CD4-positive, alpha-beta T cell (primary cell): Measurements from ENCODE around the gene ATP1B1. TPM values are rescaled to one million over a fixed set of nuclear protein-coding genes. Genes with fewer than 3 reads are reported as not detected.

Experiments
- ATAC-seq: fragments of 200-7000 bp; cut with Tn5 transposase; one replicate; pipeline ENCODE4 v1.10.0; 2022; ENCODE audit warnings: mild to moderate bottlenecking; ENCODE audit not compliant: poor library complexity
- CTCF ChIA-PET: fragments of 350-600 bp; sonication (Branson Sonifier 250); formaldehyde crosslinking; loops from one replicate; lab custom pipeline; 2021; ENCODE audit warnings: antibody characterized with exemption, inconsistent platforms; lab: Charles Lee
- POLR2A ChIA-PET: fragments of 350-600 bp; sonication (Branson Sonifier 250); formaldehyde crosslinking; loops from one replicate; lab custom pipeline; 2021; ENCODE audit warnings: antibody characterized with exemption, inconsistent platforms; lab: Charles Lee
- DNase-seq, 14 experiments: peaks; one replicate each; pipeline ENCODE4 v3.0.0-alpha.2; 2013 to 2020; ENCODE audit warnings: mixed read lengths in 2 of 14
- H3K27ac ChIP-seq, 2 donors: one replicate each; pipeline versions ENCODE4 v1.5.1 to v1.7.0; 2013; ENCODE audit warnings: low read length in 2 of 2, low read depth in 1 of 2, mild to moderate bottlenecking in 1 of 2
- H3K27me3 ChIP-seq, 2 experiments: 1 replicate in 1 of 2; 2 replicates in 1 of 2; pipeline versions ENCODE4 v1.6.1 to v1.7.0; 2013; ENCODE audit warnings: low read length in 2 of 2, control low read depth in 1 of 2, mild to moderate bottlenecking in 1 of 2, moderate library complexity in 1 of 2; ENCODE audit not compliant: insufficient read depth in 2 of 2, control insufficient read depth in 1 of 2
- H3K36me3 ChIP-seq: one replicate; pipeline ENCODE4 v1.6.1; 2013; ENCODE audit warnings: low read length, control low read depth; ENCODE audit not compliant: insufficient read depth
- H3K4me1 ChIP-seq: one replicate; pipeline ENCODE4 v1.6.1; 2013; ENCODE audit warnings: low read length, control low read depth; ENCODE audit not compliant: insufficient read depth
- H3K4me3 ChIP-seq: one replicate; pipeline ENCODE4 v1.5.1; 2013; ENCODE audit warnings: mild to moderate bottlenecking, low read length, moderate library complexity
- H3K9me3 ChIP-seq, 2 experiments: 1 replicate in 1 of 2; 2 replicates in 1 of 2; pipeline versions ENCODE4 v1.6.1 to v1.7.0; 2013; ENCODE audit warnings: low read length in 2 of 2, mild to moderate bottlenecking in 2 of 2, control low read depth in 1 of 2, moderate library complexity in 1 of 2; ENCODE audit not compliant: control insufficient read depth in 1 of 2, insufficient read depth in 1 of 2
- H3K27ac Mint-ChIP-seq: one replicate; pipeline ENCODE4 v1.8.0; 2020; ENCODE audit warnings: mixed read lengths
- H3K27me3 Mint-ChIP-seq: one replicate; pipeline ENCODE4 v1.8.0; 2021; ENCODE audit warnings: mixed read lengths
- H3K36me3 Mint-ChIP-seq: one replicate; pipeline ENCODE4 v1.8.0; 2021; ENCODE audit warnings: low read depth, mixed read lengths
- H3K4me1 Mint-ChIP-seq: one replicate; pipeline ENCODE4 v1.8.0; 2021; ENCODE audit warnings: low read depth, mixed read lengths
- H3K4me3 Mint-ChIP-seq: one replicate; pipeline ENCODE4 v1.8.0; 2020; ENCODE audit warnings: mild to moderate bottlenecking, mixed read lengths
- H3K9me3 Mint-ChIP-seq: one replicate; pipeline ENCODE4 v1.8.0; 2020; ENCODE audit warnings: mixed read lengths
- intact Hi-C, 2 experiments: fragments of 100-400 bp; cut with DNase I in 1 of 2; cut with micrococcal nuclease in 1 of 2; formaldehyde crosslinking; loops; one replicate each; pipeline versions ENCODE4 v1.15.1 to v1.9.0; 2023 to 2025; cut with DNase I, micrococcal nuclease
- total RNA-seq, 174 experiments: library from RNA in 2 of 174; stranded (reverse) in 2 of 174; gene quantifications; one replicate each; pipeline ENCODE4 v1.2.3 and lab custom pipeline; 2021 to 2026
- TF ChIP-seq, protein P1 (sequence below): fragments of 200-600 bp; IDR thresholded peaks from one replicate; pipeline ENCODE4 v1.8.0; 2022; ENCODE audit warnings: antibody characterized with exemption, mild to moderate bottlenecking

The ATP1B1 gene
- total RNA-seq, 2 experiments from 2014 or later, result 3.5 to 4.5 TPM

DNA sequence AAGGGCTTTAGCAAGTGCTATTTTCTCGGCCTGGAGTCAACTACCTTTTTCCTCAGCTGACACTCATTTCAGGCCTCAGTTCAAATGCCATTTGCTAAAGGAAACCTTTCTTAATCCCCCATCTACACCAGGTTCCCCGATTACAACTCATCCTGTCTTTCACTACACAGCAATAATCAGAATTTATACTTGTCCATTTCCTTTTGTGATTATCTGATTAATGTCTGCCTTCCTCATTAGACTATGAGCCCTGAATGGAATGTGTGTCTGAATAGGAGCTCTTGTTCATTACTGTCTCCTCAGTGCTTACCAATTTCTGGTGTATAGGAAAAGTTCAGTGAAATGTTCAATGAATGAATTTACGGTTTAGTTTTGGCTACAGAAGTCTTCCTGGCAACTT is 36.9 kb downstream of the ATP1B1 start:
- ChIA-PET POLR2A (no interaction called here), CTCF (interaction anchor here (0.6 kb wide), 1 partner anchor 62 kb away, joined by 4 read pairs; no protein-coding TSS in a partner anchor)
- Histone ChIP-seq H3K36me3 (no peaks in the 10 kb centered on the region), H3K9me3 (no peaks in the 10 kb centered on the region), H3K27me3 (no peaks in the 10 kb centered on the region), H3K4me1 (no peaks in the 10 kb centered on the region), H3K4me3 (no peak overlapping the region), H3K27ac (no peak overlapping the region)
- TF ChIP-seq, protein P1, sequence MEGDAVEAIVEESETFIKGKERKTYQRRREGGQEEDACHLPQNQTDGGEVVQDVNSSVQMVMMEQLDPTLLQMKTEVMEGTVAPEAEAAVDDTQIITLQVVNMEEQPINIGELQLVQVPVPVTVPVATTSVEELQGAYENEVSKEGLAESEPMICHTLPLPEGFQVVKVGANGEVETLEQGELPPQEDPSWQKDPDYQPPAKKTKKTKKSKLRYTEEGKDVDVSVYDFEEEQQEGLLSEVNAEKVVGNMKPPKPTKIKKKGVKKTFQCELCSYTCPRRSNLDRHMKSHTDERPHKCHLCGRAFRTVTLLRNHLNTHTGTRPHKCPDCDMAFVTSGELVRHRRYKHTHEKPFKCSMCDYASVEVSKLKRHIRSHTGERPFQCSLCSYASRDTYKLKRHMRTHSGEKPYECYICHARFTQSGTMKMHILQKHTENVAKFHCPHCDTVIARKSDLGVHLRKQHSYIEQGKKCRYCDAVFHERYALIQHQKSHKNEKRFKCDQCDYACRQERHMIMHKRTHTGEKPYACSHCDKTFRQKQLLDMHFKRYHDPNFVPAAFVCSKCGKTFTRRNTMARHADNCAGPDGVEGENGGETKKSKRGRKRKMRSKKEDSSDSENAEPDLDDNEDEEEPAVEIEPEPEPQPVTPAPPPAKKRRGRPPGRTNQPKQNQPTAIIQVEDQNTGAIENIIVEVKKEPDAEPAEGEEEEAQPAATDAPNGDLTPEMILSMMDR, result no peak
- no peaks in the 10 kb centered on the region for H3K9me3 Mint-ChIP-seq
- H3K4me1 Mint-ChIP-seq, result no peaks in the 10 kb centered on the region
- intact Hi-C loops, result no loop called here
- H3K36me3 Mint-ChIP-seq, result no peaks in the 10 kb centered on the region
- H3K4me3 Mint-ChIP-seq, result no peak overlapping the region
- DNase-seq, result no peak
- no peaks in the 10 kb centered on the region for H3K27me3 Mint-ChIP-seq
- H3K27ac Mint-ChIP-seq, result no peak overlapping the region
- ATAC-seq, result no peak

DNA sequence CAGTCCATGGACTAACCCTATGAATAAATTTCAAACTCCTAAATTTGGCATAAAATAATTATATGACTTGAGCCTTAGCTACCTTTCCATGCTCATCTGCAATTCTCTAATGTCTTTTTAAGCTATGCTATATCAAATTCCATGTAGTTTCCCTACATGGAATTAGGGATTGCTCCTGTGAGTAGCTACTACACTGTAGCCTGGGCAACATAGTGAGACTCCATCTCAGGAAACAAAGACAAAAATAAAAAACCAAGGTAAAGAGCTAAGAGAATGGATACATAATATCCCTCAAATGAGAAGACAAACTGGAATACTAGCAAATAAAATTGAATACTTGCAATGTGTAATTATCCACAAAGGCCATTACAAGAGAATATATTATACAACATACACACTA is 37.5 kb downstream of the ATP1B1 start:
- Histone ChIP-seq H3K27ac (no peak overlapping the region), H3K4me3 (no peak overlapping the region), H3K9me3 (no peaks in the 10 kb centered on the region), H3K36me3 (no peaks in the 10 kb centered on the region), H3K4me1 (no peaks in the 10 kb centered on the region), H3K27me3 (no peaks in the 10 kb centered on the region)
- Mint-ChIP-seq H3K4me1 (no peaks in the 10 kb centered on the region), H3K27me3 (no peaks in the 10 kb centered on the region), H3K4me3 (no peak overlapping the region), H3K9me3 (no peaks in the 10 kb centered on the region), H3K36me3 (no peaks in the 10 kb centered on the region), H3K27ac (no peak overlapping the region)
- ChIA-PET CTCF (no interaction called here), POLR2A (no interaction called here)
- ATAC-seq (no peak), DNase-seq (no peak)
- intact Hi-C loops, result no loop called here
- TF ChIP-seq, protein P1, result no peak

DNA sequence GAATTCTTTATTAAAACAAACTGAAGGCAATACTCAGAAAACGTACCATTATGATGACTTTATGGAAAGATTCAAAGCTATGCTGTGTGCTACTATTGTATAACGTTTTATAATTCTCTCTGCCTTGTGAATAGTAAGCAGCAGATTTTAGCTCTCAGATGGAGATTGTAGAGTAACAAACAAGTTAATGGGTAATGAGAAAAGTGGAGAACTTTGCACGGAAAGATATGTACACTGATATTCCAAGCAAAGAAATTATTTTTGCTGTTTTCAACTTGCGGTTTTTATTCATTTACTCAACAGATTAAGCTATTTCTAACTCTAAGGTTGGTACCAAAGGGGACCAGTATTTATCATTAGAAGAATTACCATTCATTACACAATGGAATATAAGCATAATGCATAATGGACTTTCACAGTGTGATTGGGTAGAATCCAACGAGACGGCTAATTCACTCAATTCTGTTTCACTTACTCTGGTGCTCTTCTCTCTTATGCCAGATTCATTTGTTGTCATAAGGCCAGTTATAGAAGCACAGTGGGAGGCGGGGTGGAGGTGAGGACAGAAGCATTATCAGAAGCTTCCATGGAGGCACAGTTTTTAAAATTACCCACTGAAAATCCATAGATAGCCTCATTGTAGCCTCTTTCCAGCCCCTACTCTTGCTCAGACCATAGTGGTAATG is 38.6 kb downstream of the ATP1B1 start:
- no peaks in the 10 kb centered on the region for H3K27me3 ChIP-seq
- no peaks in the 10 kb centered on the region for H3K4me1 Mint-ChIP-seq
- intact Hi-C loops, result no loop called here
- H3K27ac ChIP-seq, result no peak overlapping the region
- no peaks in the 10 kb centered on the region for H3K36me3 Mint-ChIP-seq
- no peak for ATAC-seq
- H3K9me3 Mint-ChIP-seq, result no peaks in the 10 kb centered on the region
- no peaks in the 10 kb centered on the region for H3K4me1 ChIP-seq
- ChIA-PET POLR2A (no interaction called here), CTCF (no interaction called here)
- no peaks in the 10 kb centered on the region for H3K9me3 ChIP-seq
- TF ChIP-seq, protein P1, result no peak
- no peaks in the 10 kb centered on the region for H3K36me3 ChIP-seq
- no peak overlapping the region for H3K4me3 ChIP-seq
- no peak overlapping the region for H3K4me3 Mint-ChIP-seq
- H3K27ac Mint-ChIP-seq, result no peak overlapping the region
- no peak for DNase-seq
- H3K27me3 Mint-ChIP-seq, result no peaks in the 10 kb centered on the region
